Dedifferentiated amniotic fluid mesenchymal stem cell (primary cell): Measurements from ENCODE around the gene OMP.

Source experiments
- DNase-seq: peaks from one replicate; pipeline ENCODE4 v3.0.0-alpha.2; 2016; ENCODE audit errors: extremely low spot score

The OMP gene

GRCh38 chr11:77104727-77105126, 2.1 kb downstream of the OMP start:
- DNase-seq = peak; percentile 17

GRCh38 chr11:77106321-77106720, 3.7 kb downstream of the OMP start:
- no peak for DNase-seq

GRCh38 chr11:77106759-77107158, 4.1 kb downstream of the OMP start:
- DNase-seq = no peak

- peak; percentile 52 for DNase-seq
These were observed 5.3 kb downstream of the OMP start for GRCh38 chr11:77107950-77108349.

GRCh38 chr11:77108436-77108835, 5.8 kb downstream of the OMP start:
- no peak for DNase-seq

- no peak for DNase-seq
These were observed 6.8 kb downstream of the OMP start for GRCh38 chr11:77109236-77110019.

- DNase-seq = no peak
These were observed 8.2 kb downstream of the OMP start for GRCh38 chr11:77110836-77111235.

GRCh38 chr11:77111277-77111676, 8.6 kb downstream of the OMP start:
- DNase-seq = no peak

GRCh38 chr11:77111946-77112345, 9.3 kb downstream of the OMP start:
- no peak for DNase-seq

- no peak for DNase-seq
These were observed 10.2 kb downstream of the OMP start for GRCh38 chr11:77112641-77113381.

GRCh38 chr11:77113382-77114088, 10.9 kb downstream of the OMP start:
- DNase-seq = no peak

GRCh38 chr11:77114089-77114463, 11.4 kb downstream of the OMP start:
- no peak for DNase-seq

GRCh38 chr11:77115181-77115611, 12.6 kb downstream of the OMP start:
- no peak for DNase-seq

GRCh38 chr11:77115956-77116355, 13.3 kb downstream of the OMP start:
- DNase-seq = no peak

GRCh38 chr11:77117492-77117891, 14.9 kb downstream of the OMP start:
- no peak for DNase-seq

- DNase-seq = no peak
These were observed 15.4 kb downstream of the OMP start for GRCh38 chr11:77118086-77118485.

- no peak for DNase-seq
These were observed 16.3 kb downstream of the OMP start for GRCh38 chr11:77118971-77119370.

GRCh38 chr11:77119531-77119936, 16.9 kb downstream of the OMP start:
- DNase-seq = no peak

GRCh38 chr11:77120571-77120970, 17.9 kb downstream of the OMP start:
- DNase-seq = no peak

GRCh38 chr11:77121096-77121640, 18.5 kb downstream of the OMP start:
- no peak for DNase-seq

GRCh38 chr11:77121876-77122575, 19.4 kb downstream of the OMP start:
- no peak for DNase-seq
